ENCODE results near the gene IAH1. TPM values are rescaled to one million over a fixed set of nuclear protein-coding genes. Genes with fewer than 3 reads are reported as not detected.
A peak's percentile ranks its signal among the peaks of the same experiment; 100 is the strongest.

The IAH1 gene
- total and polyA plus RNA-seq, 10 of the 15 experiments (the other 5 are each of a cell fraction or from before 2014, with no cell fraction given): 57.4 to 125 (median 75.8) TPM

- TF ChIP-seq CEBPZ (IDR thresholded peaks at IDR 0.05; ENCODE audit: low read depth, low read length): no peak
- TF ChIP-seq SKIL (IDR thresholded peaks at IDR 0.05; ENCODE audit: low read depth, poor library complexity, severe bottlenecking): peak; percentile 60
- TF ChIP-seq GABPA (IDR thresholded peaks at IDR 0.05; ENCODE audit: low read depth): no peak
- no peak for TF ChIP-seq STAT3 (IDR thresholded peaks at IDR 0.05; ENCODE audit: low read depth, low read length)
- TF ChIP-seq JUNB (IDR thresholded peaks at IDR 0.05): no peak
- no peak for TF ChIP-seq E2F4 (IDR thresholded peaks at IDR 0.05; ENCODE audit: low read depth, low read length)
- peak; percentile 89 to 94 for TF ChIP-seq IKZF2 (IDR thresholded peaks at IDR 0.05)
- no peak for TF ChIP-seq SPI1 (IDR thresholded peaks at IDR 0.05; ENCODE audit: borderline replicate concordance, insufficient read depth, low read depth, low read length)
- no peak for TF ChIP-seq CREB1 (IDR thresholded peaks at IDR 0.05; ENCODE audit: low read depth)
- no peak for TF ChIP-seq CHD4 (IDR thresholded peaks at IDR 0.05)
- TF ChIP-seq EP300 (IDR thresholded peaks at IDR 0.05; ENCODE audit: borderline replicate concordance in 1 of 2, control insufficient read depth in 1 of 2, low read depth in 2 of 2, low read length in 2 of 2): peak in 1 of 2 experiments; percentile 44; a peak in 1 of 4 replicates
- no peak for TF ChIP-seq TBL1XR1 (IDR thresholded peaks at IDR 0.05; ENCODE audit: low read depth, low read length)
- TF ChIP-seq MXI1 (IDR thresholded peaks at IDR 0.05; ENCODE audit: low read depth, low read length): no peak
- 0 out of 2 replicates have a peak, but pooled peaks have one; percentile 10 for TF ChIP-seq ZBTB40 (IDR thresholded peaks at IDR 0.05; ENCODE audit: borderline replicate concordance)
- peak; percentile 40 for TF ChIP-seq MTA2 (IDR thresholded peaks at IDR 0.05; ENCODE audit: low read depth)
- TF ChIP-seq HDGF (IDR thresholded peaks at IDR 0.05): no peak
- no peak for TF ChIP-seq DPF2 (IDR thresholded peaks at IDR 0.05)
- no peak for TF ChIP-seq KAT2A (conservative IDR thresholded peaks at IDR 0.05; ENCODE audit: control insufficient read depth, low read depth, low read length)
- TF ChIP-seq BMI1 (IDR thresholded peaks at IDR 0.05; ENCODE audit: borderline replicate concordance): peak; percentile 78
- peak; percentile 76 for TF ChIP-seq MEF2B (IDR thresholded peaks at IDR 0.05; ENCODE audit: partially characterized antibody, poor library complexity, severe bottlenecking)
- no peak for TF ChIP-seq NBN (IDR thresholded peaks at IDR 0.05)
Observed at GRCh38 chr2:9538000-9538507, 63.7 kb downstream of the IAH1 start (continued).

Measured in GM12878 (cell line).